HG02938 (cell line): Measurements from ENCODE around the gene ACOXL.

ENCODE experiments used
- ATAC-seq: cut with Tn5 transposase; IDR thresholded peaks from one replicate; pipeline ENCODE4 v1.9.1; 2021; ENCODE audit warnings: mild to moderate bottlenecking, moderate library complexity; ENCODE audit not compliant: unreplicated experiment

Gene ACOXL

DNA sequence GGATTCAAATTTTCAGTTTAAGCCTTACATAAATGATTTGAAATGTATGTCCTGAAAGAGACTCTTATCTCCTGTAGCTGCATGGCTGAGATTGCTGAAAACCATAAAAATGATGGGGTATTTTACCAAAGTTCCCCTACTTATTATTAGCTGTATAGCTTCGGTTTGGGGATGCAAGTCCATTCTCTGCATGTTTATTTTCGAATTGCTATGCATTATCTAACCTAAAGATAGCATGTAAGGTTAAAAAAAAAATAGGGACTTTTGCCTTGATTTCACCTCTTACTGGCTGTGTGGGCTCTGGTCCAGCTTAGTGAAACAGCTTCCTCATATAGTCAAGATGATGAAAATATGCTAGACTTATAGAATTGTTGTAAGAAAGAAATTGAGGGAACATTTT is 14.0 kb upstream of the ACOXL start:
- no peak for ATAC-seq

DNA sequence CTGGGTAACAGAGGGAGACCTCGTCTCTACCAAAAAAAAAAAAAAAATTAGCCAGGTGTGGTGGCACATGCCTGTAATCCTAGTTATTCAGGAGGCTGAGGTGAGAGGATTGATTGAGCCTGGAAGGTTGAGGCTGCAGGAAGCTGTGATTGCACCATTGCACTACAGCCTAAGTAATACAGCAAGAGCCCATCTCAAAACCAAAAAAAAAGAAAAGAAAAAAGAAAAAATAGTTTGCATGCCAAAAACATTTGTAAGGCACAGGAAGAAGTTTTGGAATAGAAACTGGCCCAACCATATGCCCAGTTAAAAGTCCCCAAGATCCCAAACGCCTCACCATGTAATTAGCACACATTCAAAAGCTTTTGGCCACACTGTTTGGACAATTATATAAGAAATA is 13.4 kb upstream of the ACOXL start:
- ATAC-seq = no peak

DNA sequence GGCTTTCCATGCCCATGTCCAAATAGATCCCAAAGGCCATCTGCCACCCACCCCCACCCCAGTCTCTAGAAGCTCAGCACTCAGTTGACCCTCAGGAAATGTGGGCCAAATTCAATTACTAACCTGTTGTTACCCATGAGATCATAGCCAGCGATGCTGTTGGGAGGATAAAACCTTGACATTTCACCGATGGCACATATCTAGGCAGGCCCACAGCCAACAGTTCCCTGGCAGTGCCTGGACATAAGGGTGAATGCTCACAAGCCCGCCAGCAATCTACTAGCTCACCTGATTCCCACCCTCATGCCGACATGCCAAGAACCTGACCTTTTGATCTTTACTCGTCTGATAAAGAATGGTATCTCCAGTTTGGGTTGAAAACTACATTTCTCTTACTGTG is 11.8 kb upstream of the ACOXL start:
- no peak for ATAC-seq

DNA sequence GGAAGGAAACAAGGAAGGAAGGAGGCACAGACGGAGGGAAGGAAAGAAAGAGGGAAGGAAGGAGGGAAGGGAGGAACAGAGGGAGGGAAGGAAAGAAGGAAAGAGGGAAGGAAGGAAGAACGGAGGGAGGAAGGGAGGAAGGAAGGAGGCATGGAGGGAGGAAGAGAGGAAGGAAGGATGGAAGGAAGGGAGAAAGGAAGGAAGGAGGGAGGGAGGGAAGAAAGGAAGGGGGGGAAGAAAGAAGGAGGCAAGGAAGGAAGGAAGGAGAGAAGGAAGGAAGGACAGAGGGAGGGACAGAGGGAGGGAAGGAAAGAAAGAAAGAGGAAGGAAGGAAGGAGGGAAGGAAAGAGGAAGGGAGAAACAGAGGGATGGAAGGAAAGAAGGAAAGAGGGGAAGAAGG is 7.6 kb upstream of the ACOXL start:
- no peak for ATAC-seq

DNA sequence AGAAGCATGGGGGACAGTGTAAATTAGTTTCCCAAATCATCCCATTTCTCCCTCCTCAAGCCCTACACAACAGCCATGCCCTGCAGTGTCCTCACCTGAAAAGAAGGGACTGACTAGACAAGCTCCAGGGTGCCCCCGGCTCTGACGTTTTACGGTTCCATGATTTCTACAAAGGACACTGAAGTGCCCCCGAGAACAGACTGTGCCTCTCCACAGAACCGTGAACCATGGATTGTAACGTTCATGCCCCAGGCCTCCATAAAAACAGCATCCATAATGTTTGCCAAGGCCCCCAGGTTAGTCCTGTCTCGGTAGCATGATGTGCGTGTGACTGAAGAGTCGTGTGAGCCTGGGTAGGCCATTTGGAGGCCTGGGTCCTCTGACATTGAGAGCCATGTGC is 7.0 kb upstream of the ACOXL start:
- ATAC-seq = no peak

DNA sequence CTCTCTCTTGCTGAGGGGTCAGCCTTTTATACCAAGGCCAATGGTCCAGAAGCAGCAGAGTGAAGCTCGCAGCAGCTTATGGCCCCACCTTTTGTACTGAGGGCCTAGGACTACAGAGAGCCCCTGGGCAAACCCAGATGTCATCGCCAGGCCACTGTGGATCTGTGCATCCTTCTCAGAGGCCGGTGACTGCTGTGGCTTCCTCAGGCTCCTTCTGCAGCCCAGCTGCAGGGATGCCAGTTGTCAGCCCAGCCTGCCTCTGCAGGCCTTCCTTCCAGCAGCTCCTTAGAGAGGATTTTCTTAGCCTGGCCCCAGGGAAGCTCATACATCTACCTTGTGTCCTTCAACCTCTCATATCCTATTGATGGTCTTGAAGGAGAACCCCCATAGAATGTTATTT is 6.5 kb upstream of the ACOXL start:
- no peak for ATAC-seq

DNA sequence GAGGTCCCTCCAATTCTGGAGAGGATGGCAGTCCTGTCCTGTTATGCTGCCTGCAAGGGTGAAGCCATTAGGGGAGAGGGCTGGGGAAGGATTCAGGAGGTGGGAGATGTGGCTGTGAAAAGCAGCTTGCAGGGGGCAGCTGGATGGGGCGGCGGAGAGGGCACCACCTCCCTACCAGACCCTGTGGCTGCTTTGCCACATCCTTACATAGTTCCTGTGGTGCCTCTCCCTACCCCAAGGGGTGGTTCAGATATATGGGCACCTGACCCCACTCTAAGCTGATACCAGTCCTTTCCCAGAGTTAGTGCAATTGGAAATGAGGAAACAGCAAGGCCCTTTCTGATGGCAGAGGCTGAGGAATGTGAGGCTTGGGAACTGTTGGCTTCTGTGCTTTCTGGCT is 6.1 kb upstream of the ACOXL start:
- ATAC-seq = no peak

DNA sequence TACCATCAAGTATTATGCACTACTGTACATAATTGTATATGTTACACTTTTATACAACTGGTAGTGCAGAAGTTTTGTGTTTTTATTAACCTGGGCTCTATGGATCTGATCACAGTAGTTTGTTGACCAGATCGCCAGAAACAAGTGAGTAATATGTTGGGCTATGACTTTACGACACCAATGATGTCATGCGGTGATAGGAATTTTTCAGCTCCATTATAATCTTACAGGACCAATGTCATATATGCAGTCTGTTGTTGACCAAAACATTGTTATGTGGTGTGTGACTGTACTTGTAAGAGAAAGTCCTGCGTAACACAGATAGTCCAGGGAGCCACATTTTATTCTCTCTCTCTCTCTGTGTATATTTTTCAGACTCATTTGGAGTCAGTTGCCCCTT is 4.5 kb upstream of the ACOXL start:
- ATAC-seq = no peak

DNA sequence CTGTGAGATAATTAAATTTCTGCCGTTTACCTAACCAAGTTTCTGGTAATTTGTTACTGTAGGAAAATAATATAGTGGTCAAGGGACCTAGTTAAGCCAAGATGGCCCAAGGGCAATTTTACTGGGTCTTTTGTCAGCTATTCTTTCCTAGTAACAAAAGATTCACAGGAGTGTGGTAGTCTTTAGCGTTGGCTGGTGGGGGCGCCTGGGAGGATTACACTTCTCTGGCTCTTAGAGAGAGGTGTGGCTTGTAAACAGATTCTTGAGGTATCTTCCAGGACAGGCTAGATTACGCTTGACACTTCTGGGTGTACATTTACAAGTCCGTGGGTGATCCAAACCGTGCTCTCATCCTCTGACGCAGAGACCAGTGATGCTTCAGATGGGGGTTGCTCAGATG is 3.3 kb upstream of the ACOXL start:
- no peak for ATAC-seq

DNA sequence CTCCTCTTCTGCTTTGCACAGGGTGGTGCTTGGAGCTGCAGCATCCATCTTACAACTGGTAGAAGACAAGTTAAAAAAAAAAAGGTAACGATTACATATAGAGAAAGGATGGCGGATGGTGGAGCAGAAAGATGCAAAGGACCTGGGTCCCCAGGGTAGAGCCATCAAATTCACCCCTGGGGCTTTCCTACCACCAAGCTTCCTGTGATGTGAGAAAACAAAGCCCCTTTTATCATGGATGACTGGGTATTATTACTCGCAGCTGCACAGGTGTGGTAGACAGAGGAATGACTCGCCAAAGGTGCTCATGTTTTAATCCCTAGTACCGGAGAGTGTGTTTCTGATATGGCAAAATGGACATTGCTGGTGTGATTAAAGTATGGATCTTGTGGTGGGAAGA is 1.3 kb upstream of the ACOXL start:
- no peak for ATAC-seq

DNA sequence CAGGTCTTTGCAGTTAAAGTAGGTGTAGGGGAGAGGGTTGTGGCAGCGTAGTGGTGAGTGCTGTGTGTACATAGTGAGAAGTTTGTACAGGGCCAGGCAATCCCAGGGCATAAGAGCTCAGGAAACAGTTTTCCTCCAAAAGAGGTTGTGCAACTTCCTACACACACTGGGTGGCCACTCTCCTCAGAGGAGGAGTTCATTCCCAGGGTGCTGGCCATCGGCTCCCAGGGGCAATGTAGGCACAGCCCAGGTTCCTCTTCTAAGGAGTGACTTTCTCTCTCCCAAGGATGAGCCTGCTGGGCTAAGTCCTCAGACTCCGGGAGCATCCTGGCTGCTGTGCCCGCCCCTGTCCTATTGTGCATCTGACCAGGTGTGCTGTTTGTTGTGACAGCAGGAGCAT is 3.0 kb downstream of the ACOXL start:
- no peak for ATAC-seq

DNA sequence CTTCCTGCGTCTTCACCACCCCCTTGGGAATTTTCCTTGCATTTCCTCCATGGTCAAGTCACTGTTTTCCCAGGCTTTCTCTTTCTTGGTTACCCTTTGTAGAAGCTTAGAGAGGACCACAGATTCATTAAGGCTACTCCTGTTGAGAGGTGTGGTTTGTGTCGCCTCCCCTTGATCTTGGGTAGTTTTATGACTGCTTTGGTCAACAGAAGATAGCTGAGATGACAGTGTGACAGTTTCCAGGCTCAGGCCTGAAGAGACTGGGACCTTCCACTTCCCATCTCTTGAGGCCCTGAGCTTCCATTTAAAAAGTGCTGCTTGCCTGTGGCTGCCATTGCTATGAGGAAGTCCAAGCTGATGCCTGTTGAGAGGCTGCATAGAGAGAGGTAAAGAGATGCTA is 5.4 kb downstream of the ACOXL start:
- ATAC-seq = no peak

DNA sequence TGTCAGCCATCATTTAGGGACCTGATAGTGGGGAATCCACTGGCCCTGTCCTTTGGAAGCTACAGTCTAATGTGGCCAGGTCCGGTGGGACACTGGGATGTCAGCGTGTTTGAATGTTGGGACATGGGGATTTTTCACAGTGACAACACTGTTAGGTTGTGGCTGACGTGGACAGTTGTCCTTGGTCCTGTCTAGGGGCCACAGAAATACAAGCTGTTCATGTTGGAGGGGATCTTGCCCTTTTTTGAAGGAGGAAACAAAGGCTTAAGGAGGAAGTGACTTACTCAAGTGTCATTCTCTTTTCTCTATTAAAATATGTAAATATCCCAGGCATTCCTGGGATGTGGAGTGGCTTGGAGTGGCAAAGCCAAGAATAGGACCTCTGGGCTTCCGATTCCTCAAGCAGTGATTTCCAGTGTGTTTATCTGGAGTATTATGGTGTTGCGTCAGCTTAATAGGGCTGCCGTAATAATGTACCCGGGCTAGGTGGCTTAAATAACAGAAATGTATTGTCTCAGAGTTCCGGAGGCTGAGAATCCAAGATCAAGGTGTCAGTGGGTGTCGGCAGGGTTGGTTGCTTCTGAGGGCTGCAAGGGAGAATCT is 8.5 kb downstream of the ACOXL start:
- ATAC-seq = no peak

DNA sequence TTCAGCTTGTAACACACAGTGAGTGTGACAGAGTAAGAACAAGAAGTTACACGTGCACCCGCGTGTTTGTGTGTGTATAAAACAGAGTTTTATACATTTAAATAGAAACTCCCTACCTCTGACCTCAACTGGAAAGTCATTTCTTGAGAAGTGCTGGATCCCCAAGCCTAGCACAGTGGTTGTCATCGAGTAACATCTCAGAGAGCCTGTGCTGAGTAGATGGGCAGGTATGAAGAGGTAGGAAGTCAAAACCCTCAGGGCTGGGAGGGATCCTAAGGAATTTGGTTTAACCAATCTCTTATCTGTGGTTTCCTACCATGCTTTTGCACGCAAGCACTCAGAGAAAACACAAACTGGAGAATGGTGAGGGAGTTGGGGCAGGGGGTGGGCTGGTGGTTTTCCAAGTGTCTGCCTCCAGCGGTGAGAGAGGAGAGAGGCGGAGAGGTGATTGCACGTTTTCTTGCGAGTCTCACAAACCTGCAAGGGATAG is 9.2 kb downstream of the ACOXL start:
- no peak for ATAC-seq

DNA sequence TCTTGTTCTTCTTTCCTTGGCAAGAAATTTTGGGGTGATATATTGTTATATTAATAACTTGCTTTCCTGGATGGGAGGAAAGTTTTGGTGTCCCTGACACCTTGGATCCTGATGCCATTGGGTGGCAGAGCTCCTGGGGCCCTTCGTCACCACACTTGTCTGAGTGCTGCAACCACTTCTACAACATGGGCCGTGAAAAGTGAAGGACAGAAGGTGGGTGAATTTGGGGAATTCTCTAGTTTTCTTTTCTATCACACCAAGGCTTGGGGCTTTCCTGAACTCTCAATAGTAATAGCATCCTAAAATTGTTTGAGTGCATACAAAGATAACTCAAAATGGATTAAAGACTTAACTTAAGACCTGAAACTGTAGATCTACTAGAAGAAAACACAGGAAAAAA is 10.0 kb downstream of the ACOXL start:
- ATAC-seq = no peak

DNA sequence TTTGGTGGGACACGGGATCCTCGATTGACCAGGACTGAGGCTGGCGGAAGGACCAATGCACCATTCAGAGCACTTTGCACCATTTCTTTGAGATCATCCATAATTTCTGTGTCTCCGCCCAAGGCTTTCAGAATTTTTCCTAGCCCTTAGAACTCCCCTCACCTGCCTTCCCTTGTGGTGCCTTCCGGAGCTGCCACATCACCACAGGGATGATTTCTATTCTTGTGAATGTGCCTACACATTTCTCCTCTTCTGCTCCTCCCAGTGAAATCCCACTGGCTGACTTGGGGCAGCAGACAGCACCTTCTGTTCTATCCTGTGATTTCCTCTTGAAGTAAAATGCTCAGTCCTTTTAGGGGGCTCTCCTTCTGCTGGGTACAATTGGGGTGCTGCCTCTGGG is 11.2 kb downstream of the ACOXL start:
- no peak for ATAC-seq

DNA sequence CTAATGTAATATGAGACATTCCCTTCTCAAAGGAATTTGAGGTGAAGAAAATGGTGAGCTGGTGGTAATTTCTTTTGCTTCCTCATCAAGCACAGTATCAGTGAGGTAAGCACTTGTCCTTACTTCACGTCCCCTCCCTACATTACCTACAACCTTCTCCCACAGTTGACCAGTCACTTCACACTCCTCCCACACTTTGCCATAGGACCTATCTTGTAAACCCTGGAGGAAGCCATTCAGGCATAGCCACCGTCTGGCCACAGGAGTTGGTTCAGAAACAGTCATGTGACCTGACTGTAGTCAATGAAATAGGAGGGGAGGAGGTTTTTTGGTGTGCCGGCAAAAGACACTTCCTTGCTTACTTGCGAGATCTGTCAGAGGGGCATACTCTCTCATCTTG is 12.1 kb downstream of the ACOXL start:
- ATAC-seq = no peak

DNA sequence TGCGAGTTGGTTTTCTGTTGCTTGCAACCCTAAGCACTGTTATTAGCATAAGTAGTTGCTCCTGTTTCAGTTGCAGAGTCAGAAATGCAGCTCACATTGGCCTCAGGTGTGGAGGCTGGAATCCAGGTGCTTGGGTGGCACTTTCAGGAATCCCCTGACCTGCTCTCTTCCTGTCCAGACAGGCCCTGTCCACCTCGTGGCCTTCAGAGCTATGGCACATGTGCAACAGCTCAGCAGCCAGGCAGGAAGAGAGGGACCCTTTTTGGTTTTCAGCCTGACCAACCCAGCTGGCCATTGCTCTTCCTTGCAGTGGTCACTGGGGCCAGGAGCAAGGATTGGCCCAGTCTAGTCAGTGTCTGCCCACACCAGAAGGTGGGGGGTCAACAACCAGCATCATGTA is 12.7 kb downstream of the ACOXL start:
- ATAC-seq = no peak

DNA sequence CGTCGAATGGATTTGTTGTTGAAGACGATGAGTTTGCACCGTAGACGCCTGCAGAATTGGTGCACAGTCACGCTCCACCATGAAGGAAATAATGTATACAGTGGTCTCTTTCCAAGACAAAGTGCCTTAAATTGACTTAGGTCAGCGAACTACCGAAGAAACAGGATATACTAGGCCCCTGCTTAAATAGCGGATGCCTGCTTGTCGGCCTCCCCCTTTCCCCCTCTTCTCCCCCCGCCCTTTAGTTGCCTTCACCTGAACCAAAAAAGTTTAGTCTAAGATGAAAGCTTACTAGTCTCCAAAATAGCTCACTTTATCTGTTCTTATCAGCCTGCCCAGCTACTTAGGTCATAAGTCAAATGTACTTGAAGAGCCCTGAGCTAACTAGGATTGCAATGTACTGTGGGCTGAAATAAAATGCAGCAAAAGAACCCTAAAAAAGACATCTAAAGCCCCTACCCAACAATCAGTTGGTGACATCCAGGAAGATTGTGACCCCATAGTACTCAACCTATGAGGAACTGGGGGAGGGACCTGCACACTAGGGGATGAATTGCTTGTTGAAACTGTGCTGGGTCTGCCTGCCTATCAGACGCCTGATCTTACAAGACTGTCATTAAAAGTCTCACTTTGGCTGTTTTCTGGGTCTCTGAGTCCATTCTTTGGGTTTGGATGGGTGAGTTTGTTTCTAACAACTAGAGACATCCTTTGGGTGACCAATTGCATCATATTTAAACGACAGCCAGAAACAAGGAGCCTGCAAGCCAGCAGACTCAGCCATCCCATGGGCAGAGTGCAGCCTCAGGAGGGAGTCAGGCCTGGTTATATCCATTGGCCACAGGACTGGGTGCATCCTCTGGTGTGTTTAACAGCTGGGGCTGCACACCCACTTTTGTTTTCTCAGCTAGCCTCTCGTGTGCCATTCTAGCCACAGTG is 14.5 kb downstream of the ACOXL start:
- no peak for ATAC-seq

DNA sequence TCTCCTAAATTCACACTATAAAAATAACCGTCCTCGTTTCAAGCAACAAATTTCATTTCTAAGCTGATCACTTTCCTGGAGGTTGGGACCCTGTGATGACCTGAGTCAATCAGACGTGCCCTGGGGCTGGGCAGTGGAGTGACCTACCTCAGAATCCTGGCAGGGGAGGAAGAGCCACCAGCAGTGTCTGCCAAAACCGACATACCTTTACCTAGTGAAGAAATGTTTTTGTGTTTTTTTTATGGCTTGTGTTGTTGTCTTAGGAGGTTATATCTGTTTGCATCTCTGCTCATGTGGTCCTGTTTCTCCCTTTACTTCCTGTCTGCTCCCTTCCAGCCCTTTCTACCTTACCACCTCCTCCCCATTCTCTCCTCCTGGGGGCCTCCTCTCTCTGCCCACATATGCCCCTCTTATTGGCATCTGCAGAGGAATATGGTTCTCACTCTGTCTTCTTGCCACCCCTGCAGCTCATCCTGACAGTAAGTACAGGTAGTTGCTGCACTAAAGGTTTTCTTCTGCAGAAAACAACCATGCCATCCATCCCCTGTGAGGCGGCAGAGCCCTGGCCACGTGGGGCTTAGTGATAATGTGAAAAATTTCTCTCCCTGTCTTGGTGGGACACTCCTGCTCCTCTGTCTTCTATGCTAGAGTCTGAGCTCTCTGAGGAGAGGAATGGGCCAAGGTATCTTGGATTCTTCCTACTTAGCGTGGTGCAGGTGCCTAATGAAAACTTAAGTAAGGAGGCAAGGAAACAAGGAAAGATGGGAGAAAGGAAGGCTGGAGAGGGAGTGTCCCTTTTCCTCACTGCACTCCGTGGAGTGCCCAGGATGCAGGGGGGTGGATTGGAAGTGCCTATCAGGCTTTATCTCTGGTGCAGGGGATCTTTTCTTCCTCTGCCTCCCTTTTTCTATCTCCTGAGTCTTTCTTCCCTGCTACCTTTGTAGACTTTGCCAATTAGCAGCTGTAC is 15.4 kb downstream of the ACOXL start:
- ATAC-seq = no peak

DNA sequence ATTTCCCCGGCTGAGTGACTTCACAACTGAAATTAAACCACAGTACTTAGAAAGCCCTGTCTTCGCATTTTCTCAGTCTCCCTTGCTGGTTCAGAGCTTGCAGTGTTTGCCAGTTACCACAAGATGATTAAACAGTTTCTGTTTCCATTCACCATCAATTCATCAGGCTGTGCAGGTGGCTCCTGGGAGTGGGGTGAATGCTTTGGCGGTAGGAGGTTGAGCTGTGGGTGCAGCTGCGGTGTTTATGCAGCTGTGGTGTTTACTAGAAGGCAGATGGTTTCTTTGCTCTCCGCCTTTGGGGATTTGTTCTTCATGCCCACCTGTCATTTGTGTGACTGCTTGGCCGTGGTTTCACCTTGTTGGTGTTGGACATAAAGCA is 16.1 kb downstream of the ACOXL start:
- ATAC-seq = peak; percentile 97
